ENCODE measurements around the gene FOXL2. TPM values are rescaled to one million over a fixed set of nuclear protein-coding genes. Genes with fewer than 3 reads are reported as not detected.

The FOXL2 gene
- total and polyA plus RNA-seq, 9 of the 15 experiments (the other 6 are each of a cell fraction or from before 2014, with no cell fraction given): 0.27 to 22.1 (median 3.2) TPM

GRCh38 chr3:138898708-138899107 lies 48.2 kb downstream of the FOXL2 start (continued):
- TF ChIP-seq, protein P1, sequence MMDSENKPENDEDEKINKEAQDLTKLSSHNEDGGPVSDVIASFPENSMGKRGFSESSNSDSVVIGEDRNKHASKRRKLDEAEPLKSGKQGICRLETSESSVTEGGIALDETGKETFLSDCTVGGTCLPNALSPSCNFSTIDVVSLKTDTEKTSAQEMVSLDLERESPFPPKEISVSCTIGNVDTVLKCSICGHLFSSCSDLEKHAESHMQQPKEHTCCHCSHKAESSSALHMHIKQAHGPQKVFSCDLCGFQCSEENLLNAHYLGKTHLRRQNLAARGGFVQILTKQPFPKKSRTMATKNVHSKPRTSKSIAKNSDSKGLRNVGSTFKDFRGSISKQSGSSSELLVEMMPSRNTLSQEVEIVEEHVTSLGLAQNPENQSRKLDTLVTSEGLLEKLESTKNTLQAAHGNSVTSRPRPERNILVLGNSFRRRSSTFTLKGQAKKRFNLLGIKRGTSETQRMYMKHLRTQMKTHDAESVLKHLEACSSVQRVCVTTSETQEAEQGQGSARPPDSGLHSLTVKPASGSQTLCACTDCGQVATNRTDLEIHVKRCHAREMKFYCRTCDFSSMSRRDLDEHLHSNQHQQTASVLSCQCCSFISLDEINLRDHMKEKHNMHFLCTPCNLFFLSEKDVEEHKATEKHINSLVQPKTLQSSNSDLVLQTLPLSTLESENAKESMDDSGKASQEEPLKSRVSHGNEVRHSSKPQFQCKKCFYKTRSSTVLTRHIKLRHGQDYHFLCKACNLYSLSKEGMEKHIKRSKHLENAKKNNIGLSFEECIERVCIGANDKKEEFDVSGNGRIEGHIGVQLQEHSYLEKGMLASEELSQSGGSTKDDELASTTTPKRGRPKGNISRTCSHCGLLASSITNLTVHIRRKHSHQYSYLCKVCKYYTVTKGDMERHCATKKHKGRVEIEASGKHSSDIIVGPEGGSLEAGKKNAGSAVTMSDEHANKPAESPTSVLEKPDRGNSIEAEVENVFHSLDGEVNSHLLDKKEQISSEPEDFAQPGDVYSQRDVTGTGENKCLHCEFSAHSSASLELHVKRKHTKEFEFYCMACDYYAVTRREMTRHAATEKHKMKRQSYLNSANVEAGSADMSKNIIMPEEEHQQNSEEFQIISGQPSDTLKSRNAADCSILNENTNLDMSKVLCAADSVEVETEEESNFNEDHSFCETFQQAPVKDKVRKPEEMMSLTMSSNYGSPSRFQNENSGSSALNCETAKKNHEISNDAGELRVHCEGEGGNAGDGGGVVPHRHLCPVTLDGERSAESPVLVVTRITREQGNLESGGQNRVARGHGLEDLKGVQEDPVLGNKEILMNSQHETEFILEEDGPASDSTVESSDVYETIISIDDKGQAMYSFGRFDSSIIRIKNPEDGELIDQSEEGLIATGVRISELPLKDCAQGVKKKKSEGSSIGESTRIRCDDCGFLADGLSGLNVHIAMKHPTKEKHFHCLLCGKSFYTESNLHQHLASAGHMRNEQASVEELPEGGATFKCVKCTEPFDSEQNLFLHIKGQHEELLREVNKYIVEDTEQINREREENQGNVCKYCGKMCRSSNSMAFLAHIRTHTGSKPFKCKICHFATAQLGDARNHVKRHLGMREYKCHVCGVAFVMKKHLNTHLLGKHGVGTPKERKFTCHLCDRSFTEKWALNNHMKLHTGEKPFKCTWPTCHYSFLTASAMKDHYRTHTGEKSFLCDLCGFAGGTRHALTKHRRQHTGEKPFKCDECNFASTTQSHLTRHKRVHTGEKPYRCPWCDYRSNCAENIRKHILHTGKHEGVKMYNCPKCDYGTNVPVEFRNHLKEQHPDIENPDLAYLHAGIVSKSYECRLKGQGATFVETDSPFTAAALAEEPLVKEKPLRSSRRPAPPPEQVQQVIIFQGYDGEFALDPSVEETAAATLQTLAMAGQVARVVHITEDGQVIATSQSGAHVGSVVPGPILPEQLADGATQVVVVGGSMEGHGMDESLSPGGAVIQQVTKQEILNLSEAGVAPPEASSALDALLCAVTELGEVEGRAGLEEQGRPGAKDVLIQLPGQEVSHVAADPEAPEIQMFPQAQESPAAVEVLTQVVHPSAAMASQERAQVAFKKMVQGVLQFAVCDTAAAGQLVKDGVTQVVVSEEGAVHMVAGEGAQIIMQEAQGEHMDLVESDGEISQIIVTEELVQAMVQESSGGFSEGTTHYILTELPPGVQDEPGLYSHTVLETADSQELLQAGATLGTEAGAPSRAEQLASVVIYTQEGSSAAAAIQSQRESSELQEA (IDR thresholded peaks at IDR 0.05; ENCODE audit: low read depth): no peak
- TF ChIP-seq CUX1 (CRISPR knock-in tag; IDR thresholded peaks at IDR 0.05) (no peak), BACH1 (tag; IDR thresholded peaks at IDR 0.05) (no peak), ZNF184 (CRISPR knock-in tag; IDR thresholded peaks at IDR 0.05) (no peak), SIRT6 (IDR thresholded peaks at IDR 0.05; ENCODE audit: low read depth, low read length) (no peak), ZC3H4 (CRISPR knock-in tag; IDR thresholded peaks at IDR 0.05; ENCODE audit: borderline replicate concordance) (no peak), BRD9 (IDR thresholded peaks at IDR 0.05; ENCODE audit: low read depth, partially characterized antibody) (peak; percentile 32), DPF2 (IDR thresholded peaks at IDR 0.05) (peak; percentile 68), ZNF239 (CRISPR knock-in tag; IDR thresholded peaks at IDR 0.05) (no peak), MTA1 (IDR thresholded peaks at IDR 0.05; ENCODE audit: borderline replicate concordance) (peak; percentile 60; the same call in 1 of the 2 replicates), PHTF2 (CRISPR knock-in tag; IDR thresholded peaks at IDR 0.05) (no peak), HDAC3 (IDR thresholded peaks at IDR 0.05; ENCODE audit: borderline replicate concordance, partially characterized antibody) (no peak), HLTF (IDR thresholded peaks at IDR 0.05) (peak; percentile 45; the same call in 1 of the 2 replicates), CREM (IDR thresholded peaks at IDR 0.05; ENCODE audit: low read depth) (no peak), ZNF512 (tag; IDR thresholded peaks at IDR 0.05) (peak; percentile 96), GTF2F1 (IDR thresholded peaks at IDR 0.05; ENCODE audit: low read depth, low read length) (no peak)
